ENCODE measurements around the gene CCDC150. TPM values are rescaled to one million over a fixed set of nuclear protein-coding genes. Genes with fewer than 3 reads are reported as not detected.
"Not testable (repeated sequence)": the region's sequence is repeated elsewhere in the genome, so short reads cannot be mapped to it uniquely, and the experiment has no call there.

Gene CCDC150
- total RNA-seq, 2 donors from 2014 or later = 0.50 to 7.6 TPM

DNA sequence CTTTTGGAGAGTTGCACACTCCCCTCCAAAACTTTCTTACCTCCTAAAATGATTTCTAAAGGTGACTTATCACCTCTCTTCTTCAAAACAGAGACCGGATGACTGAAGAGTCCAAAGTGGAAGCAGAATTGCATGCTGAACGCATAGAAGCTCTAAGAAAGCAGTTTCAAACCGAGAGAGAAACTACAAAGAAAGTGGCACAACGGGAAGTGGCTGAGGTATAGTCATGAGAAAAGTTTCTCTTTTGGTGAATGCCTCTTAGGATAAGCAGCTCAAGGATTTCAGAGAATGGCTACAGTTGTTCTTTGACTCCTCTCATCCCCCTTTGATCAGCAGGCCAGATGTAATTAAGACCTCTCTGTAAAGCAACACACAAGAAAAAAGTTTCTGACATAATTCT is 86.4 kb downstream of the CCDC150 start:
- WGBS = 91% methylated on average over 4 of the region's 4 CpGs
- no peaks in the 10 kb centered on the region for H3K27me3 ChIP-seq (replicated peaks; ENCODE audit: insufficient read depth)
- no peak overlapping the region for H3K4me3 ChIP-seq
- H3K27ac ChIP-seq = no peak overlapping the region
- no peaks in the 10 kb centered on the region for H3K36me3 ChIP-seq
- DNase-seq (ENCODE audit: low spot score) = no peak
- no peak for TF ChIP-seq POLR2A (IDR thresholded peaks at IDR 0.05)
- TF ChIP-seq, protein P1, sequence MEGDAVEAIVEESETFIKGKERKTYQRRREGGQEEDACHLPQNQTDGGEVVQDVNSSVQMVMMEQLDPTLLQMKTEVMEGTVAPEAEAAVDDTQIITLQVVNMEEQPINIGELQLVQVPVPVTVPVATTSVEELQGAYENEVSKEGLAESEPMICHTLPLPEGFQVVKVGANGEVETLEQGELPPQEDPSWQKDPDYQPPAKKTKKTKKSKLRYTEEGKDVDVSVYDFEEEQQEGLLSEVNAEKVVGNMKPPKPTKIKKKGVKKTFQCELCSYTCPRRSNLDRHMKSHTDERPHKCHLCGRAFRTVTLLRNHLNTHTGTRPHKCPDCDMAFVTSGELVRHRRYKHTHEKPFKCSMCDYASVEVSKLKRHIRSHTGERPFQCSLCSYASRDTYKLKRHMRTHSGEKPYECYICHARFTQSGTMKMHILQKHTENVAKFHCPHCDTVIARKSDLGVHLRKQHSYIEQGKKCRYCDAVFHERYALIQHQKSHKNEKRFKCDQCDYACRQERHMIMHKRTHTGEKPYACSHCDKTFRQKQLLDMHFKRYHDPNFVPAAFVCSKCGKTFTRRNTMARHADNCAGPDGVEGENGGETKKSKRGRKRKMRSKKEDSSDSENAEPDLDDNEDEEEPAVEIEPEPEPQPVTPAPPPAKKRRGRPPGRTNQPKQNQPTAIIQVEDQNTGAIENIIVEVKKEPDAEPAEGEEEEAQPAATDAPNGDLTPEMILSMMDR (IDR thresholded peaks at IDR 0.05) = no peak
- no peak for TF ChIP-seq POLR2AphosphoS5 (IDR thresholded peaks at IDR 0.05)
- H3K4me1 ChIP-seq (replicated peaks) = no peaks in the 10 kb centered on the region
- intact Hi-C loops (cut with DNase I) = no loop called here
- no peaks in the 10 kb centered on the region for H3K9me3 ChIP-seq

DNA sequence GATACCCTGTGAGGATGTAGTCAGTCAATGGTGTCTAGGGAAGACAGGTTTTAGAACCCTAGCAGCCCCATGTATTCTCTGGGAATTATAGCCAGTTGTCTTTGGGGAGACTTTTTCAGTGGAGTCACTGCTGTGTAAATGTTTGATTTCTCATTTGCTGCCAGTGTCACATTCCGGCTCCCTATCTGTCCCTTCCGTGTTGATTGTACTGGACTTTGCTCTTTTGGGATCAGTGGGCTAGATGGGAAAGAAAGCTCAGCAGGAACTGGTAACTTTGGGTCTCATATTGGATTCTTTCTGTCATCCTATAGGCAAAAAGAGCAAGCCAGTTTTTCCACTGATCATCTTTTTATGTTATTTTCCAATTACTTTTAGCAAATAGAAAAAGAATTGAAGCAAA is 89.9 kb downstream of the CCDC150 start:
- H3K4me1 ChIP-seq (replicated peaks) = no peaks in the 10 kb centered on the region
- H3K4me3 ChIP-seq = no peak overlapping the region
- intact Hi-C loops (cut with DNase I) = no loop called here
- H3K9me3 ChIP-seq = no peaks in the 10 kb centered on the region
- WGBS = 87% methylated on average over 2 of the region's 2 CpGs
- no peak for TF ChIP-seq POLR2AphosphoS5 (IDR thresholded peaks at IDR 0.05)
- no peak for TF ChIP-seq POLR2A (IDR thresholded peaks at IDR 0.05)
- TF ChIP-seq, protein P1 (IDR thresholded peaks at IDR 0.05) = no peak
- H3K36me3 ChIP-seq = no peaks in the 10 kb centered on the region
- DNase-seq (ENCODE audit: low spot score) = no peak
- no peaks in the 10 kb centered on the region for H3K27me3 ChIP-seq (replicated peaks; ENCODE audit: insufficient read depth)
- no peak overlapping the region for H3K27ac ChIP-seq

DNA sequence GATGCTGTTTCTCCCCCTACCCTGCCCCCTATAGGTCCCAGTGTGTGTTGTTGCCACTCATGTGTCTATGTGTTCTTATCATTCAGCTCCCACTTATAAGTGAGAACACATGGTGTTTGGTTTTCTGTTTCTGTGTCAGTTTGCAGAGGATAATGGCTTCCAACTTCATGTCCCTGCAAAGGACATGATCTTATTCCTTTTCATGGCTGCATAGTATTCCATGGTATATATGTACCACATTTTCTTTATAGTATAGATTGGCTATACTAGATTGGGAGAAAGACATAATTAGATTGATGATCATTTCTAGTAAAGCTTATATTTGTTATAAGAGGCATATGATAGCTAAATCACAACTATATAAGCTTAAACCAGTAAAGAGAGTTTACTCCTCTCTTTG is 97.1 kb downstream of the CCDC150 start:
- H3K27ac ChIP-seq; H3K36me3 ChIP-seq; H3K4me3 ChIP-seq; DNase-seq (ENCODE audit: low spot score); intact Hi-C loops (cut with DNase I); H3K27me3 ChIP-seq (replicated peaks; ENCODE audit: insufficient read depth); H3K4me1 ChIP-seq (replicated peaks); H3K9me3 ChIP-seq: not testable (repeated sequence)

DNA sequence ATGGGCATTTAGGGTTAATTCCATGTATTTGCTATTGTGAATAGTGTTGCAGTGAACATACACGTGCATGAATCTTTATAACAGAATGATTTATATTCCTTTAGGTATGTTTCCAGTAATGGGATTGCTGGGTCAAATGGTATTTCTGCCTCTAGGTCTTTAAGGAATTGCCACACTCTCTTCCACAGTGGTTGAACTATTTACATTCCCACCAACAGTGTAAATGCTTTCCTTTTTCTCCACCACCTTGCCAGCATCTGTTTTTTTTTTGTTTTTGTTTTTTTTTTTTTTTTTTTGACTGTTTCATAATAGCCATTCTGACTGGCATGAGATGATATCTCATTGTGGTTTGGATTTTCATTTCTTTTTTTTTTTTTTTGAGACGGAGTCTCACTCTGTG is 97.5 kb downstream of the CCDC150 start:
- no peak for DNase-seq (ENCODE audit: low spot score)
- Histone ChIP-seq H3K27ac (no peak overlapping the region), H3K9me3 (no peaks in the 10 kb centered on the region), H3K4me3 (no peak overlapping the region), H3K27me3 (replicated peaks; ENCODE audit: insufficient read depth) (no peaks in the 10 kb centered on the region), H3K36me3 (no peaks in the 10 kb centered on the region), H3K4me1 (replicated peaks) (no peaks in the 10 kb centered on the region)
- intact Hi-C loops (cut with DNase I) = no loop called here
- 63% methylated on average over 2 of the region's 2 CpGs for WGBS
- TF ChIP-seq, protein P1 (IDR thresholded peaks at IDR 0.05) = no peak
- TF ChIP-seq POLR2A (IDR thresholded peaks at IDR 0.05) (no peak), POLR2AphosphoS5 (IDR thresholded peaks at IDR 0.05) (no peak)

DNA sequence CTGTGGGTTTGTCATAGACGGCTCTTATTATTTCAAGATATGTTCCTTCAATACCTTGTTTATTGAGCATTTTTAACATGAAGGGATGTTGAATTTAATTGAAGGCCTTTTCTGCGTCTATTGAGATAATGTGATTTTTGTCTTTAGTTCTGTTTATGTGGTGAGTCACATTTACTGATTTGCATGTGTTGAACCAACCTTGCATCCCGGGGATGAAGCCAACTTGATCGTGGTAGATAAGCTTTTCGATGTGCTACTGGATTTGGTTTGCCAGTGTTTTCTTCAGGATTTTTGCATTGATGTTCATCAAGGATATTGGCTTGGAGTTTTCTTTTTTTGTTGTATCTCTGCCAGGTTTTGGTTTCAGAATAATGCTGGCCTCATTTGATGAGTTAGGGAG is 99.5 kb downstream of the CCDC150 start:
- Histone ChIP-seq H3K4me1 (replicated peaks) (no peaks in the 10 kb centered on the region), H3K9me3 (no peaks in the 10 kb centered on the region), H3K27ac (no peak overlapping the region), H3K27me3 (replicated peaks; ENCODE audit: insufficient read depth) (no peaks in the 10 kb centered on the region), H3K36me3 (no peaks in the 10 kb centered on the region), H3K4me3 (no peak overlapping the region)
- 92% methylated on average over 5 of the region's 5 CpGs for WGBS
- intact Hi-C loops (cut with DNase I) = no loop called here
- no peak for TF ChIP-seq POLR2A (IDR thresholded peaks at IDR 0.05)
- TF ChIP-seq POLR2AphosphoS5 (IDR thresholded peaks at IDR 0.05) = no peak
- TF ChIP-seq, protein P1 (IDR thresholded peaks at IDR 0.05) = no peak
- no peak for DNase-seq (ENCODE audit: low spot score)

All from prostate gland (tissue), 2 donors.